Testis (tissue), 2 donors: ENCODE measurements around the gene DCP1B.

Experiments
- CTCF ChIP-seq, 3 experiments: fragments of 450-650 bp in 2 of 3; fragments of 200-600 bp in 1 of 3; sonication (generic) in 1 of 3; IDR thresholded peaks; one replicate each; pipeline ENCODE4 v1.5.1; 2016 to 2019; ENCODE audit warnings: antibody characterized with exemption in 3 of 3, mild to moderate bottlenecking in 2 of 3, moderate library complexity in 1 of 3
- POLR2A ChIP-seq: fragments of 450-650 bp; IDR thresholded peaks from one replicate; pipeline ENCODE4 v1.6.1; 2017; ENCODE audit warnings: antibody characterized with exemption, mild to moderate bottlenecking, moderate library complexity

DNA sequence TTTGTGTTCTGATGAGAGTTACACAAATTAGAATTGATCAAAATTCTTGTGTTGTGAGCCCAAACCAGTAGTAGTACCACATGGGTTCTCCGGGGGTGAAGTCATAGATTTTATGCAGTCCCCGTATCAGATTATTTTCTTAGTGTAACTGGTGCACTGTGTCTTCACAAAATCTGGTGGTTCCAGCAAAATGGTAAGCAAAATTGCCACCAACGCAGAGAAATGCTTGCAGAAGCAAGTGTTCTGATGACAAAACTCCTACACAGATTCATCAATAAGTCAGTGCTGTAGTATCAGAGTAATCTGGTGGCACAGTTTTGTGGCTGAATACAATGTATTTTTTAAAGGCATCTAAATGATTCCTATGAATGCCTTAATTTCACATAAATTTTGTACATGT, 84.5 kb downstream of the DCP1B start:
- no peak for TF ChIP-seq CTCF (IDR thresholded peaks at IDR 0.05)
- TF ChIP-seq POLR2A: no peak
